Bronchus fibroblast of lung (primary cell): ENCODE measurements around the gene CMTM6. TPM values are rescaled to one million over a fixed set of nuclear protein-coding genes. Genes with fewer than 3 reads are reported as not detected.

Experiments used
- total RNA-seq: library from RNA; depleted of rRNA; stranded (reverse); fragments of >200 nt; gene quantifications from 2 replicates; pipeline ENCODE4 v1.2.3, GENCODE V29; 2015

CMTM6 gene
- total RNA-seq: 41.8 and 51.6 TPM in 2 replicates

GRCh38 chr3:32502118-32502945 lies at the start of gene CMTM6:
Gene CMTM6, minus strand, starts transcription at chr3:32502852. Its CDS starts 107 bp downstream, at chr3:32502745.

Other genes with a start within 250 kb of the CMTM6 start
- gene CMTM7, start 111.0 kb downstream of the CMTM6 start, total RNA-seq: 15.5 and 15.9 TPM in 2 replicates
- 36.3 and 37.6 TPM in 2 replicates for gene DYNC1LI1, start 68.0 kb upstream of the CMTM6 start, total RNA-seq
- gene CNOT10, start 182.3 kb upstream of the CMTM6 start, total RNA-seq: 17.0 and 21.7 TPM in 2 replicates